HG02588 (cell line): ENCODE results near the gene RPS15A.
"Not testable (repeated sequence)": the region's sequence is repeated elsewhere in the genome, so short reads cannot be mapped to it uniquely, and the experiment has no call there.

Experiments
- ATAC-seq: cut with Tn5 transposase; IDR thresholded peaks from one replicate; pipeline ENCODE4 v1.9.1; 2021; ENCODE audit warnings: mild to moderate bottlenecking, moderate library complexity; ENCODE audit not compliant: unreplicated experiment

Gene RPS15A

GRCh38 chr16:18757960-18758660, 32.0 kb downstream of the RPS15A start:
- peak; percentile 40 for ATAC-seq

- ATAC-seq = not testable (repeated sequence)
These were observed 33.5 kb downstream of the RPS15A start for GRCh38 chr16:18756639-18757038.

DNA sequence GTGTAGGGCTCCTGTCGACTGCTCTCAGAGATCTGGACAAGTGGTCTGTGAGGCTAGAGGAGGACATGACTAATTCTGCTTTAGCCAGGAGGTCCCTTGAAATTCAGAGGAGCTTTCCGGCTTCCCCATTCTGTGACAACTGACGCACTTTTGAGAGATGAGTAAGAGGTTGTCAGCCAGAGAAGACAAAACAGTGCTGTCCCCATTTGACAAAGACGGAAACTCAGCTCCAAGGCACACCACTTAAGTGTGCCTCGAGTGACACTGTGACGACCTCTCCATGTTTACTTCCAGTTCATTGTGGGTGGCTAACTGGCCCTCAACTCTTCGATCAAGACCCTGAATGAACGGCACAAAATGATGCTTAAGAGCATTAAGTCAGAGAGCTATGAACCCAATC, 47.3 kb downstream of the RPS15A start:
- ATAC-seq = not testable (repeated sequence)

- ATAC-seq = not testable (repeated sequence)
These were observed 50.1 kb downstream of the RPS15A start for GRCh38 chr16:18740027-18740426.

GRCh38 chr16:18738768-18739167, 51.4 kb downstream of the RPS15A start:
- not testable (repeated sequence) for ATAC-seq

GRCh38 chr16:18734279-18734678, 55.9 kb downstream of the RPS15A start:
- ATAC-seq = not testable (repeated sequence)
